ENCODE data around the gene BABAM2.
A peak's percentile ranks its signal among the peaks of the same experiment; 100 is the strongest.

Gene BABAM2

GRCh38 chr2:28276807-28277206 is 386.3 kb downstream of the BABAM2 start:
- no peak for DNase-seq (ENCODE audit: extremely low spot score)
- TF ChIP-seq CTBP1 (IDR thresholded peaks at IDR 0.05; ENCODE audit: borderline replicate concordance) (no peak), LEF1 (IDR thresholded peaks at IDR 0.05; ENCODE audit: borderline replicate concordance) (no peak), HDGF (IDR thresholded peaks at IDR 0.05; ENCODE audit: borderline replicate concordance) (no peak), FOXM1 (IDR thresholded peaks at IDR 0.05; ENCODE audit: borderline replicate concordance) (no peak), FOXA1 (IDR thresholded peaks at IDR 0.05) (no peak), SP1 (IDR thresholded peaks at IDR 0.05) (no peak), L3MBTL2 (conservative IDR thresholded peaks at IDR 0.05) (no peak), ZNF384 (IDR thresholded peaks at IDR 0.05) (no peak), BHLHE40 (IDR thresholded peaks at IDR 0.05; ENCODE audit: borderline replicate concordance) (no peak)
- CTCF ChIA-PET, result no interaction called here
- POLR2A ChIA-PET, result no interaction called here

- ChIA-PET CTCF (no interaction called here), POLR2A (no interaction called here)
- no peak for DNase-seq (ENCODE audit: extremely low spot score)
- no peak for TF ChIP-seq HDGF (IDR thresholded peaks at IDR 0.05; ENCODE audit: borderline replicate concordance)
- no peak for TF ChIP-seq ARNT (IDR thresholded peaks at IDR 0.05)
- TF ChIP-seq L3MBTL2 (conservative IDR thresholded peaks at IDR 0.05), result no peak
- TF ChIP-seq LEF1 (IDR thresholded peaks at IDR 0.05; ENCODE audit: borderline replicate concordance), result no peak
- TF ChIP-seq FOXA1 (IDR thresholded peaks at IDR 0.05), result no peak
- no peak for TF ChIP-seq BHLHE40 (IDR thresholded peaks at IDR 0.05; ENCODE audit: borderline replicate concordance)
- TF ChIP-seq FOXM1 (IDR thresholded peaks at IDR 0.05; ENCODE audit: borderline replicate concordance), result no peak
- TF ChIP-seq FOXK2 (IDR thresholded peaks at IDR 0.05), result no peak
- no peak for TF ChIP-seq SP1 (IDR thresholded peaks at IDR 0.05)
- TF ChIP-seq PKNOX1 (IDR thresholded peaks at IDR 0.05), result no peak
- TF ChIP-seq CTBP1 (IDR thresholded peaks at IDR 0.05; ENCODE audit: borderline replicate concordance), result no peak
- no peak for TF ChIP-seq SUZ12 (IDR thresholded peaks at IDR 0.05)
- no peak for TF ChIP-seq NFRKB (IDR thresholded peaks at IDR 0.05)
- TF ChIP-seq ELF4 (IDR thresholded peaks at IDR 0.05), result no peak
- TF ChIP-seq TARDBP (IDR thresholded peaks at IDR 0.05), result no peak
- TF ChIP-seq ZNF384 (IDR thresholded peaks at IDR 0.05), result no peak
Measured at GRCh38 chr2:28277466-28277865, 386.9 kb downstream of the BABAM2 start.

- POLR2A ChIA-PET, result no interaction called here
- DNase-seq (ENCODE audit: extremely low spot score), result no peak
- CTCF ChIA-PET, result no interaction called here
- TF ChIP-seq L3MBTL2 (conservative IDR thresholded peaks at IDR 0.05) (no peak), ELF4 (IDR thresholded peaks at IDR 0.05) (no peak), HDGF (IDR thresholded peaks at IDR 0.05; ENCODE audit: borderline replicate concordance) (no peak)
Measured at GRCh38 chr2:28279371-28279770, 388.8 kb downstream of the BABAM2 start.

- ChIA-PET POLR2A (no interaction called here), CTCF (no interaction called here)
- no peak for DNase-seq (ENCODE audit: extremely low spot score)
Measured at GRCh38 chr2:28280619-28281018, 390.1 kb downstream of the BABAM2 start.

GRCh38 chr2:28281739-28282138 is 391.2 kb downstream of the BABAM2 start:
- ChIA-PET CTCF (no interaction called here), POLR2A (no interaction called here)
- TF ChIP-seq FOXK2 (IDR thresholded peaks at IDR 0.05), result no peak
- no peak for TF ChIP-seq HDGF (IDR thresholded peaks at IDR 0.05; ENCODE audit: borderline replicate concordance)
- TF ChIP-seq ELF4 (IDR thresholded peaks at IDR 0.05), result no peak
- TF ChIP-seq BHLHE40 (IDR thresholded peaks at IDR 0.05; ENCODE audit: borderline replicate concordance), result no peak
- TF ChIP-seq ARNT (IDR thresholded peaks at IDR 0.05), result no peak
- no peak for DNase-seq (ENCODE audit: extremely low spot score)

More at GRCh38 chr2:28280619-28281018, 390.1 kb downstream of the BABAM2 start:
- TF ChIP-seq CTBP1 (IDR thresholded peaks at IDR 0.05; ENCODE audit: borderline replicate concordance), result no peak
- TF ChIP-seq NFRKB (IDR thresholded peaks at IDR 0.05), result no peak
- TF ChIP-seq PKNOX1 (IDR thresholded peaks at IDR 0.05), result no peak
- no peak for TF ChIP-seq TARDBP (IDR thresholded peaks at IDR 0.05)
- no peak for TF ChIP-seq BHLHE40 (IDR thresholded peaks at IDR 0.05; ENCODE audit: borderline replicate concordance)
- no peak for TF ChIP-seq LEF1 (IDR thresholded peaks at IDR 0.05; ENCODE audit: borderline replicate concordance)
- no peak for TF ChIP-seq FOXA1 (IDR thresholded peaks at IDR 0.05)
- no peak for TF ChIP-seq L3MBTL2 (conservative IDR thresholded peaks at IDR 0.05)
- TF ChIP-seq ELF4 (IDR thresholded peaks at IDR 0.05), result no peak
- no peak for TF ChIP-seq HDGF (IDR thresholded peaks at IDR 0.05; ENCODE audit: borderline replicate concordance)
- no peak for TF ChIP-seq FOXK2 (IDR thresholded peaks at IDR 0.05)
- TF ChIP-seq SUZ12 (IDR thresholded peaks at IDR 0.05), result no peak
- TF ChIP-seq ZNF384 (IDR thresholded peaks at IDR 0.05), result no peak
- no peak for TF ChIP-seq FOXM1 (IDR thresholded peaks at IDR 0.05; ENCODE audit: borderline replicate concordance)
- no peak for TF ChIP-seq SP1 (IDR thresholded peaks at IDR 0.05)
- TF ChIP-seq ARNT (IDR thresholded peaks at IDR 0.05), result no peak

GRCh38 chr2:28282248-28282647 is 391.7 kb downstream of the BABAM2 start:
- CTCF ChIA-PET, result no interaction called here
- TF ChIP-seq LEF1 (IDR thresholded peaks at IDR 0.05; ENCODE audit: borderline replicate concordance) (no peak), TARDBP (IDR thresholded peaks at IDR 0.05) (no peak), NFRKB (IDR thresholded peaks at IDR 0.05) (no peak), BHLHE40 (IDR thresholded peaks at IDR 0.05; ENCODE audit: borderline replicate concordance) (no peak), SP1 (IDR thresholded peaks at IDR 0.05) (no peak), L3MBTL2 (conservative IDR thresholded peaks at IDR 0.05) (no peak), PKNOX1 (IDR thresholded peaks at IDR 0.05) (peak; percentile 72), ZNF384 (IDR thresholded peaks at IDR 0.05) (no peak)
- POLR2A ChIA-PET, result no interaction called here
- no peak for DNase-seq (ENCODE audit: extremely low spot score)

All from HEK293T (cell line).